Measurements from ENCODE around the gene PLXNA2.

DNA sequence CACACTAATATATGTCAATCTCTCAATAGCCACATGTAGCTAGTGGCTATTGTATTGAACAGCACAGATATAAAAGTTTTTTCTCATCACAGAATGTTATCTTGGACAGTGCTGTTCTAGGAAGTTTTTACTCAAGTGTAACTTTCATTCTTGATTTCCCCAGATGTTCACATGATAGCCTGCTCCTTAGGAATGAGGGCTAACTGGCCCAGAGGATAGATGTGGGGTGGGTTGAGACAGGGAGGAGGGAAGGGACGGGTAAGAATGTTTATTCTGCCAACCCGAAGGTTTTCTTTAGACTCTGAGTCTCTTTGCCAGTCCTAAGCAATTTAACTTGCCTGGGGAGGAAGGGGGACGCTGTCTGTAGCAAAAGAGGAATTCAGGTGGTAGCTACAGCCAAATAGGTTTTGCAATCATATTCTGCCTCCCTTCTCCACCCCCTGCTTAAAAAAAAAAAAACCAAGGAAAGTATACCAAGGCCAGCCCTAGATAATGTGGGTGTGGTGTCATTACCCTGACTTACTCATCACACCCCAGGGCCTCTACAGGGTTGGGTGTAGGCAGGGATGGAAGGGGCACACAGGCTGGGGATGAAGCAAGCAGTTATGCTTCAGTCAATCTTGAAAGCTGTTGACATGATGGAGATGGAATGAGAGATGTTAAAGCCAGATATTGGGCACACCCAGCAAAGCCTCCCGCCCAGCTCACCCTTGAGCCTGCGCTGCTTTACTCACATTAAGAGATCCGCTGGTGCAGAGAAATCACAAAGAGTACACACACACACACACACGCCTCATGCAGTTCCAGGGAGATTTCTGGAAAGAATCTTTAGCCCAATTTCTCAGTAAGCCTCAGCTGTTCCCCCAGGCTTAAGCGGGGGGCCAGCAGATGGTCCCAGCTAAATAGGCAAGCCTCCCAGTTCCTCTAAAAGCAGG lies 59.9 kb downstream of the PLXNA2 start:
- TF ChIP-seq CTCF (IDR thresholded peaks at IDR 0.05) (no peak), MYC (IDR thresholded peaks at IDR 0.05; ENCODE audit: borderline replicate concordance, low read length) (no peak)
